ENCODE data around the gene TAF4B. TPM values are rescaled to one million over a fixed set of nuclear protein-coding genes. Genes with fewer than 3 reads are reported as not detected.

Gene TAF4B
- total RNA-seq, 4 donors from 2014 or later = 6.1 to 11.8 (median 7.6) TPM

DNA sequence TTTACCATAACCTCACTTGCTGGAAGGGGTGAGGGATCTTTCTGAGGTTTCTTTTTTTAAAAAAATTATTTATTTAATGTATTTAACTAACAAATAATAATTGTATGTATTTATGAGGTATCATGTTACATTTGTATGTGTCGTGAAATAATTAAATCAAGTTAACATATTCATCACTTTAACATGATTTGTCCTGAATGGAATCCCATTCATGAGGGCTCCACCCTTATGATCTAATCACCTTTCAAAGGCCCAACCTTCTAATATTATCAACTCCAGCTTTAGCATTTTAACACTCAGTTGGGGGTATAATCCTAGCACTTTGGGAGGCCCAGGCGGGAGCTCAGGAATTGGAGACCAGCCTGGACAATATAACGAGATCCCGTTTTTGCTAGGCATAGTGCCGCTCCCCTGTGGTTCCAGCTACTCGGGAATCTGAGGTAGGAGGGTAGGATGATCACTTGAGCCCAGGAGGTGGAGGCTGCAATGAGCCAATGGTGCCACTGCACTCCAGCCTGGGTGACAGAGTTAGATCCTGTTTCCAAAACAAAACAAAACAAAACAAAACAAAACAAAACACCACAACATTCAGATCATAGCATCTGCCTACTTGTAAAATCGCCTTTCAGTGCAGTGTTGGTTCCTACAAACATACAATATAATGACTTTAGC lies 1.1 kb upstream of the TAF4B start:
- ATAC-seq = no peak
- TF ChIP-seq POLR2A (IDR thresholded peaks at IDR 0.05) = no peak
- TF ChIP-seq POLR2AphosphoS5 (IDR thresholded peaks at IDR 0.05) = no peak
- TF ChIP-seq EP300 (IDR thresholded peaks at IDR 0.05) = no peak
- no peak for TF ChIP-seq CTCF (IDR thresholded peaks at IDR 0.05)

GRCh38 chr18:26225915-26226228 lies 373 bp upstream of the TAF4B start:
- no peak for TF ChIP-seq POLR2A (IDR thresholded peaks at IDR 0.05)
- no peak for TF ChIP-seq POLR2AphosphoS5 (IDR thresholded peaks at IDR 0.05)
- WGBS, 2 donors (ENCODE audit: low coverage in 1 of 2) = 5 to 6% methylated on average over 7 to 8 of the region's 8 CpGs
- H3K4me1 ChIP-seq = peaks cover 0 to 33% (median 5%) of the 10 kb centered on the region in 3 donors
- no peaks in the 10 kb centered on the region for H3K27me3 ChIP-seq
- no peaks in the 10 kb centered on the region for H3K9me3 ChIP-seq
- peak overlapping the region; percentile 59 to 92 for H3K4me3 ChIP-seq
- no peaks in the 10 kb centered on the region for H3K36me3 ChIP-seq
- ATAC-seq = no peak
- peak overlapping the region; percentile 6 to 91 (median 86) for H3K27ac ChIP-seq

More for the DNA sequence above, 1.1 kb upstream of the TAF4B start:
- Histone ChIP-seq H3K9me3 (no peaks in the 10 kb centered on the region), H3K4me3 (no peak overlapping the region), H3K4me1 (peaks cover 0 to 33% (median 5%) of the 10 kb centered on the region in 3 donors), H3K27me3 (no peaks in the 10 kb centered on the region), H3K27ac (peak overlapping the region in 2 of 4 donors; percentile 87 to 91), H3K36me3 (no peaks in the 10 kb centered on the region)
- 84 to 90% methylated on average over 6 to 7 of the region's 7 CpGs for WGBS, 2 donors (ENCODE audit: low coverage in 1 of 2)

DNA sequence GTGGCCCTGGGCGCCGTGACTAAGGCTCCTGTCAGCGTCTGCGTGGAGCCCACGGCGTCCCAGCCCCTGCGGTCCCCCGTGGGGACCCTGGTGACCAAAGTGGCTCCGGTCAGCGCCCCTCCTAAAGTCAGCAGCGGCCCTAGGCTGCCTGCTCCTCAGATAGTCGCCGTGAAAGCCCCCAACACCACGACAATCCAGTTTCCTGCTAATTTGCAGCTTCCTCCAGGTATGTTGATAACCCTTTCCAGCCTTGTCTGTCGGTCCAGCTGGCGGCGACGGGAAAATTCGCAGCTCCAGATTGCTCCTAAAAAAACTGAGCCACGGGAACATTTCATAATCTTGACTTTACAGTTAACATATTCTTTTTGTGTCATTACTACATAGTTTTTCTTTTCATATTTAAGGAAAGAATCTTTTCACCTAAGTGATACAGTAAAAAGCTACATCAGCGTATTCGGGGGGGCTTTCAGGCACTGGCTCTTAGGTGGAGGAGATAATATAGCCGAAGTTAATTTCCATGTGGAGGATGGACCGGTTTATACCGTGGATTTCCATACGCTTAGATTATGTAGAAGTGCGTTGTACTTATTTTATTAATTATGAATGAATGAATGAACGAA lies 916 bp downstream of the TAF4B start:
- Histone ChIP-seq H3K4me1 (peaks cover 0 to 33% (median 5%) of the 10 kb centered on the region in 3 donors), H3K27me3 (no peaks in the 10 kb centered on the region), H3K4me3 (peak overlapping the region; percentile 59 to 92), H3K36me3 (no peaks in the 10 kb centered on the region), H3K9me3 (no peaks in the 10 kb centered on the region), H3K27ac (peak overlapping the region; percentile 18 to 91 (median 86))
- WGBS, 2 donors (ENCODE audit: low coverage in 1 of 2) = 21 to 33% methylated on average over 14 to 22 of the region's 28 CpGs
- ATAC-seq = no peak
- TF ChIP-seq EP300 (IDR thresholded peaks at IDR 0.05) (no peak), POLR2AphosphoS5 (IDR thresholded peaks at IDR 0.05) (no peak), POLR2A (IDR thresholded peaks at IDR 0.05) (no peak)

DNA sequence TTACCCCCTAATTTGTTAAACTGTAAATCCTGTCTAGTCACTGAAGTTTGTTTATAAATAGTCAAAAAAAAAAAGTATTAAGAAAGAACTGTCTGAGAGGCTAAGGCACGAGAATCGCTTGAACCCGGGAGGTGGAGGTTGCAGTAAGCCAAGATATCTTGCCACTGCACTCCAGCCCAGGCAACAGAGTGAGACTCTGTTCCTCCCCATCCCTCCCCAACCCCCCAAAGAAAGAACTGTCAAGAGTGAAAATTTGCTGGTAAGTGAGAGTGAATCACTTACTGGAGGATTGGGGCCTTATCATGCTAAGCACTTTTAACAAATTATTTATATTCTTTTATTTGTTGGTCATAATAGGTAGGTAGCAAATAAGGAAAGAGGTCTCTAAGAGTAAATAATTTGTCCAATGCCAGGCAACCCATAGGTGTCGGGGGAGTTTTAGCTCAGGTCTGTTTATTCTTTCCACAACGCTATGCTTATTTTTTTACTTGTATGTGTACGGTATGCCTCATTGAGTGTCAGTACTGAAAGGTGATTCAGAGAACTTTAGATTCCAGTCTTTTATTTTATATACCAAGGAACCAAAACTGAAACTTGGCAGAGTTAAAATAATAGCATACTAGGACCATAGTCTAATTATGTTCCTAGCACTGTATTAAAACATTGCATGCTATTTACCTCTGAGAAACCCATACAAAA lies 2.5 kb downstream of the TAF4B start:
- Histone ChIP-seq H3K9me3 (no peaks in the 10 kb centered on the region), H3K4me3 (no peak overlapping the region), H3K4me1 (peaks cover 0 to 33% (median 5%) of the 10 kb centered on the region in 3 donors), H3K27me3 (no peaks in the 10 kb centered on the region), H3K27ac (peak overlapping the region in 2 of 4 donors; percentile 14 to 35), H3K36me3 (no peaks in the 10 kb centered on the region)
- ATAC-seq = no peak
- WGBS, 2 donors (ENCODE audit: low coverage in 1 of 2) = 33 to 72% methylated on average over 3 to 6 of the region's 6 CpGs
- no peak for TF ChIP-seq POLR2AphosphoS5 (IDR thresholded peaks at IDR 0.05)
- no peak for TF ChIP-seq CTCF (IDR thresholded peaks at IDR 0.05)
- no peak for TF ChIP-seq EP300 (IDR thresholded peaks at IDR 0.05)
- no peak for TF ChIP-seq POLR2A (IDR thresholded peaks at IDR 0.05)

GRCh38 chr18:26230497-26230896 lies 4.3 kb downstream of the TAF4B start:
- no peak for ATAC-seq
- Histone ChIP-seq H3K27me3 (no peaks in the 10 kb centered on the region), H3K4me1 (peaks cover 0 to 31% (median 5%) of the 10 kb centered on the region in 3 donors), H3K36me3 (no peaks in the 10 kb centered on the region), H3K27ac (no peak overlapping the region), H3K4me3 (no peak overlapping the region), H3K9me3 (no peaks in the 10 kb centered on the region)
- TF ChIP-seq CTCF (IDR thresholded peaks at IDR 0.05) (no peak), POLR2AphosphoS5 (IDR thresholded peaks at IDR 0.05) (no peak), EP300 (IDR thresholded peaks at IDR 0.05) (no peak), POLR2A (IDR thresholded peaks at IDR 0.05) (no peak)
- WGBS, 2 donors (ENCODE audit: low coverage in 1 of 2) = 78 to 88% methylated on average over 6 to 7 of the region's 8 CpGs
